Measurements from ENCODE around the gene TMEM44. TPM values are rescaled to one million over a fixed set of nuclear protein-coding genes. Genes with fewer than 3 reads are reported as not detected.
A peak's percentile ranks its signal among the peaks of the same experiment; 100 is the strongest.

The TMEM44 gene
- total and polyA plus RNA-seq, 12 donors, result 1.3 to 20.4 (median 7.3) TPM

DNA sequence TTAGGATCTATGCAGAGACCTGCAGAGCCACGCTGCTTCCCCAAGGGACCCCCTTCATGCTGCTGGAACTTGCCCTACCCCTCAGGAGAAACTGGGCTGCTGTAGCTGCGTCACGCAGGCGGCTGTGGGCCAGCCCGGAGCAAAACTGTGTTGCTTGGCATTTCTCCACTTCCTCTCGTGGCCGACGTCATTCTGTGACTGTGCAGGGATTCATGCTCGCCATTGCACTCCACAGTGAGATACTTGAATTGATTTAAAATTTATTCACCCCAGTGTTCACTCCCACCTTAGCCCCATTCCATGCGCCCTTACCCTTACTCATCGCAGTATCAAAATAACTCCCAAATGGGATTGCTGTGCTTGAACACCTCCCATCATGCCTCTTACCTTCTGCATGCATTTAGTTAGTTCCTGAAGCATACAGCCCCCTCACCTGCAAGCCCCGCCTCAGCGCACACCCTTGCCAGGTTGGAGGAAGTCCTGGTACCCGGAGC is 45.7 kb downstream of the TMEM44 start:
- peak in 5 of 7 donors; percentile 22 to 68 (median 38) for DNase-seq
- no peak overlapping the region for H3K4me3 ChIP-seq
- no peaks in the 10 kb centered on the region for H3K36me3 ChIP-seq (replicated peaks in 1 of 2)
- H3K4me1 ChIP-seq (replicated peaks in 1 of 2), result peaks cover 8 to 16% of the 10 kb centered on the region in 2 donors
- no peaks in the 10 kb centered on the region for H3K9me3 ChIP-seq (replicated peaks in 1 of 3)
- peak overlapping the region in 2 of 5 donors; percentile 63 to 69 for H3K27ac ChIP-seq
- intact Hi-C loops (cut with DNase I), result no loop called here
- TF ChIP-seq, protein P1, sequence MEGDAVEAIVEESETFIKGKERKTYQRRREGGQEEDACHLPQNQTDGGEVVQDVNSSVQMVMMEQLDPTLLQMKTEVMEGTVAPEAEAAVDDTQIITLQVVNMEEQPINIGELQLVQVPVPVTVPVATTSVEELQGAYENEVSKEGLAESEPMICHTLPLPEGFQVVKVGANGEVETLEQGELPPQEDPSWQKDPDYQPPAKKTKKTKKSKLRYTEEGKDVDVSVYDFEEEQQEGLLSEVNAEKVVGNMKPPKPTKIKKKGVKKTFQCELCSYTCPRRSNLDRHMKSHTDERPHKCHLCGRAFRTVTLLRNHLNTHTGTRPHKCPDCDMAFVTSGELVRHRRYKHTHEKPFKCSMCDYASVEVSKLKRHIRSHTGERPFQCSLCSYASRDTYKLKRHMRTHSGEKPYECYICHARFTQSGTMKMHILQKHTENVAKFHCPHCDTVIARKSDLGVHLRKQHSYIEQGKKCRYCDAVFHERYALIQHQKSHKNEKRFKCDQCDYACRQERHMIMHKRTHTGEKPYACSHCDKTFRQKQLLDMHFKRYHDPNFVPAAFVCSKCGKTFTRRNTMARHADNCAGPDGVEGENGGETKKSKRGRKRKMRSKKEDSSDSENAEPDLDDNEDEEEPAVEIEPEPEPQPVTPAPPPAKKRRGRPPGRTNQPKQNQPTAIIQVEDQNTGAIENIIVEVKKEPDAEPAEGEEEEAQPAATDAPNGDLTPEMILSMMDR (IDR thresholded peaks at IDR 0.05), result no peak
- TF ChIP-seq POLR2A (IDR thresholded peaks at IDR 0.05), result no peak
- 68 to 81% (median 71%) methylated on average over 14 of the region's 14 CpGs for WGBS, 4 donors
- H3K27me3 ChIP-seq, result no peaks in the 10 kb centered on the region

DNA sequence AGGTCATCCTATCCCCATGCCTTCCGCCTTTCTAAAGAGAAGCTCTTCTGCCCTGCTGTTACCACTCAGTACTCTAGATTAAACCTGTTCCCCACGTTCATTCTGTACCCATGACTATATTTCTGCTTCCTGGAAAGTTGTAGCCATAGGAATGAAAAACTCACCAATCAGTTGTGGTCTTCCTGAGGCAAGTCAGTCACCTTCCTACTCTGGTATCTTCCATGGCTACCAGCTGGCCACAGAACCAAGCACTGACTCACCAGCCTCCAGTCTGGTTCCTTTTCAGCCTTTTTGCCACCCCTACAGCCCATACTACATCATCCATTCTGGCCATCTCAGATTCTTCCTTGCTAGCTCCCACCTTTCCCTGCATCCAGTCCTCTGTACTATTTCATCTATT is 46.4 kb downstream of the TMEM44 start:
- Histone ChIP-seq H3K4me3 (no peak overlapping the region), H3K27me3 (no peaks in the 10 kb centered on the region), H3K36me3 (replicated peaks in 1 of 2) (no peaks in the 10 kb centered on the region), H3K9me3 (replicated peaks in 1 of 3) (no peaks in the 10 kb centered on the region), H3K4me1 (replicated peaks in 1 of 2) (peaks cover 8 to 16% of the 10 kb centered on the region in 2 donors), H3K27ac (peak overlapping the region in 2 of 5 donors; percentile 63 to 69)
- no peak for DNase-seq
- TF ChIP-seq POLR2A (IDR thresholded peaks at IDR 0.05), result no peak
- TF ChIP-seq, protein P1 (IDR thresholded peaks at IDR 0.05), result no peak
- 68 to 82% (median 77%) methylated on average over 2 of the region's 2 CpGs for WGBS, 4 donors
- intact Hi-C loops (cut with DNase I), result no loop called here

DNA sequence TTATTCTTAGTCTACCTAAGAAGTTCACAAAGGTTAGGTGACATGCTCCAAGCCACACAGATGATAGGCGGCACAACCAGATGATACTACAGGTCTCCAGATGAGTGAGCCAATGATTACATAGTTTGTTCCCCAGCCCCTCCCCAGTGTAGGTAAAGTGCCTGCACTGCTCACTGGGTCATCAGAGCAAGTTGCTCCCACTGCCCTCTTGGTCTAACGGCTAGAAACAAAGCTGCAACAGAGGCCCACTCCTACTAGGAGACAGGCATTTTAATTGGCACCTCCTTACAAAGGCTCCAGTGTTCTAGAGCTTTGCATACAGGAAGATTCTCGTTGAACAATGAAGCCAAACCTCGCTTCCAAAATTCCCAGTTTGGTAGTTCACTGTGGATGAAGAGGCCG is 47.3 kb downstream of the TMEM44 start:
- intact Hi-C loops (cut with DNase I), result no loop called here
- 84 to 94% (median 88%) methylated on average over 4 to 5 of the region's 5 CpGs for WGBS, 4 donors
- Histone ChIP-seq H3K4me1 (replicated peaks in 1 of 2) (peaks cover 8 to 16% of the 10 kb centered on the region in 2 donors), H3K4me3 (no peak overlapping the region), H3K27ac (no peak overlapping the region), H3K36me3 (replicated peaks in 1 of 2) (no peaks in the 10 kb centered on the region), H3K27me3 (no peaks in the 10 kb centered on the region), H3K9me3 (replicated peaks in 1 of 3) (no peaks in the 10 kb centered on the region)
- TF ChIP-seq, protein P1 (IDR thresholded peaks at IDR 0.05), result no peak
- TF ChIP-seq POLR2A (IDR thresholded peaks at IDR 0.05), result no peak
- DNase-seq, result no peak

DNA sequence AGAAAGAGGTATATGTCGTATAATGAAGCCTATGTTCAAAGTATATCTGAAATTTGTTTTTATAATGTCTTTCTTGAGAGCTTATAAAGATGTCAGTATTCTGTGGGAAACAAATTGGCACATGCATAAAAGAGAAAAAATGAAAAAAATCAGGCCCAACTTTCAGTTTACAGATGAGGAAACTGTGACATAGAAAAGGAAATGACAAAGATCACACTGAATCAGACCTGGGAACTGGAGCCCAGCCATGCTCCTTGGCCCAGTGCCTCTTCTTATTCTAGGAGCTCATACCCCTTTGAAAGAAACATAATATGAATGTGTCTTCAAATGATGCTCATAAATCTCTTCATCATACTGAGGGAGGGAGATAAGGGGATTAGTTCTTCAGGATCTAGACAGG is 48.4 kb downstream of the TMEM44 start:
- H3K4me1 ChIP-seq (replicated peaks in 1 of 2), result peaks cover 9 to 16% of the 10 kb centered on the region in 2 donors
- WGBS, 4 donors, result 93 to 100% (median 97%) methylated on average over 1 of the region's 1 CpG
- TF ChIP-seq POLR2A (IDR thresholded peaks at IDR 0.05), result no peak
- TF ChIP-seq, protein P1 (IDR thresholded peaks at IDR 0.05), result no peak
- intact Hi-C loops (cut with DNase I), result no loop called here
- H3K9me3 ChIP-seq (replicated peaks in 1 of 3), result no peaks in the 10 kb centered on the region
- H3K4me3 ChIP-seq, result peak overlapping the region in 2 of 4 donors; percentile 64 to 99
- H3K36me3 ChIP-seq (replicated peaks in 1 of 2), result no peaks in the 10 kb centered on the region
- peak overlapping the region in 1 of 5 donors; percentile 94 for H3K27ac ChIP-seq
- H3K27me3 ChIP-seq, result no peaks in the 10 kb centered on the region
- DNase-seq, result peak in 1 of 7 donors; percentile 43
